ENCODE measurements around the gene EFHC2.

Gene EFHC2

DNA sequence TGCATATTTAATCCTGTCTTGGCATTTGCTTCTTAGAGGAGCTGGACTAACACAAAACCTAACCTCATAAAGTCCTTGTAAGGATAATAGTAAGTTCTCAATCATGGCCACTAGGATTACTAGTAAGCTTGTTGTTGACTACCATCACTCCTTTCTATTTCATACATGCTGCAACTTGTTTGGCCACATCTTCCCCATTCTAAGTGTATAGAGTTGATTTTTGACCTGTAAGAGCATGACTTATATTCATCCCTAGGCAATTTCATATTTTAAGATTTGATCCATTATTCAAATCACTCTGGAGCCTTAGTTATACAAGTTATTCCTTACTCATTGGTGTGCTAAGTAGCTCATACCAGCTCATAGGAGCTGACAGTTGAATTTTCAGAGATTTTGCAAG lies 109.4 kb downstream of the EFHC2 start:
- no peak for ATAC-seq
- TF ChIP-seq, protein P1, sequence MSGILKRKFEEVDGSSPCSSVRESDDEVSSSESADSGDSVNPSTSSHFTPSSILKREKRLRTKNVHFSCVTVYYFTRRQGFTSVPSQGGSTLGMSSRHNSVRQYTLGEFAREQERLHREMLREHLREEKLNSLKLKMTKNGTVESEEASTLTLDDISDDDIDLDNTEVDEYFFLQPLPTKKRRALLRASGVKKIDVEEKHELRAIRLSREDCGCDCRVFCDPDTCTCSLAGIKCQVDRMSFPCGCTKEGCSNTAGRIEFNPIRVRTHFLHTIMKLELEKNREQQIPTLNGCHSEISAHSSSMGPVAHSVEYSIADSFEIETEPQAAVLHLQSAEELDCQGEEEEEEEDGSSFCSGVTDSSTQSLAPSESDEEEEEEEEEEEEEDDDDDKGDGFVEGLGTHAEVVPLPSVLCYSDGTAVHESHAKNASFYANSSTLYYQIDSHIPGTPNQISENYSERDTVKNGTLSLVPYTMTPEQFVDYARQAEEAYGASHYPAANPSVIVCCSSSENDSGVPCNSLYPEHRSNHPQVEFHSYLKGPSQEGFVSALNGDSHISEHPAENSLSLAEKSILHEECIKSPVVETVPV (CRISPR knock-in tag; IDR thresholded peaks at IDR 0.05) = no peak
- TF ChIP-seq POU6F1 (CRISPR knock-in tag; IDR thresholded peaks at IDR 0.05; ENCODE audit: borderline replicate concordance, low read depth) (no peak), ARNTL (CRISPR knock-in tag; IDR thresholded peaks at IDR 0.05; ENCODE audit: borderline replicate concordance, low read depth) (no peak), TSHZ2 (CRISPR knock-in tag; IDR thresholded peaks at IDR 0.05) (no peak), ISL1 (CRISPR knock-in tag; IDR thresholded peaks at IDR 0.05) (no peak), ZNF8 (CRISPR knock-in tag; IDR thresholded peaks at IDR 0.05) (no peak), GLIS3 (CRISPR knock-in tag; IDR thresholded peaks at IDR 0.05) (no peak), PPARA (CRISPR knock-in tag; IDR thresholded peaks at IDR 0.05; ENCODE audit: borderline replicate concordance) (no peak), ZFP30 (CRISPR knock-in tag; IDR thresholded peaks at IDR 0.05) (no peak), TOX (CRISPR knock-in tag; IDR thresholded peaks at IDR 0.05; ENCODE audit: borderline replicate concordance) (no peak), TCF4 (CRISPR knock-in tag; IDR thresholded peaks at IDR 0.05; ENCODE audit: borderline replicate concordance) (no peak), ZFP3 (CRISPR knock-in tag; IDR thresholded peaks at IDR 0.05) (no peak), RARB (CRISPR knock-in tag; IDR thresholded peaks at IDR 0.05) (no peak), ESRRG (CRISPR knock-in tag; IDR thresholded peaks at IDR 0.05) (no peak)
- TF ChIP-seq, protein P2, sequence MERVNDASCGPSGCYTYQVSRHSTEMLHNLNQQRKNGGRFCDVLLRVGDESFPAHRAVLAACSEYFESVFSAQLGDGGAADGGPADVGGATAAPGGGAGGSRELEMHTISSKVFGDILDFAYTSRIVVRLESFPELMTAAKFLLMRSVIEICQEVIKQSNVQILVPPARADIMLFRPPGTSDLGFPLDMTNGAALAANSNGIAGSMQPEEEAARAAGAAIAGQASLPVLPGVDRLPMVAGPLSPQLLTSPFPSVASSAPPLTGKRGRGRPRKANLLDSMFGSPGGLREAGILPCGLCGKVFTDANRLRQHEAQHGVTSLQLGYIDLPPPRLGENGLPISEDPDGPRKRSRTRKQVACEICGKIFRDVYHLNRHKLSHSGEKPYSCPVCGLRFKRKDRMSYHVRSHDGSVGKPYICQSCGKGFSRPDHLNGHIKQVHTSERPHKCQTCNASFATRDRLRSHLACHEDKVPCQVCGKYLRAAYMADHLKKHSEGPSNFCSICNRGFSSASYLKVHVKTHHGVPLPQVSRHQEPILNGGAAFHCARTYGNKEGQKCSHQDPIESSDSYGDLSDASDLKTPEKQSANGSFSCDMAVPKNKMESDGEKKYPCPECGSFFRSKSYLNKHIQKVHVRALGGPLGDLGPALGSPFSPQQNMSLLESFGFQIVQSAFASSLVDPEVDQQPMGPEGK (CRISPR knock-in tag; IDR thresholded peaks at IDR 0.05; ENCODE audit: borderline replicate concordance) = no peak
- TF ChIP-seq, protein P3, sequence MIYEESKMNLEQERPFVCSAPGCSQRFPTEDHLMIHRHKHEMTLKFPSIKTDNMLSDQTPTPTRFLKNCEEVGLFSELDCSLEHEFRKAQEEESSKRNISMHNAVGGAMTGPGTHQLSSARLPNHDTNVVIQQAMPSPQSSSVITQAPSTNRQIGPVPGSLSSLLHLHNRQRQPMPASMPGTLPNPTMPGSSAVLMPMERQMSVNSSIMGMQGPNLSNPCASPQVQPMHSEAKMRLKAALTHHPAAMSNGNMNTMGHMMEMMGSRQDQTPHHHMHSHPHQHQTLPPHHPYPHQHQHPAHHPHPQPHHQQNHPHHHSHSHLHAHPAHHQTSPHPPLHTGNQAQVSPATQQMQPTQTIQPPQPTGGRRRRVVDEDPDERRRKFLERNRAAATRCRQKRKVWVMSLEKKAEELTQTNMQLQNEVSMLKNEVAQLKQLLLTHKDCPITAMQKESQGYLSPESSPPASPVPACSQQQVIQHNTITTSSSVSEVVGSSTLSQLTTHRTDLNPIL (CRISPR knock-in tag; IDR thresholded peaks at IDR 0.05; ENCODE audit: low read depth) = no peak

DNA sequence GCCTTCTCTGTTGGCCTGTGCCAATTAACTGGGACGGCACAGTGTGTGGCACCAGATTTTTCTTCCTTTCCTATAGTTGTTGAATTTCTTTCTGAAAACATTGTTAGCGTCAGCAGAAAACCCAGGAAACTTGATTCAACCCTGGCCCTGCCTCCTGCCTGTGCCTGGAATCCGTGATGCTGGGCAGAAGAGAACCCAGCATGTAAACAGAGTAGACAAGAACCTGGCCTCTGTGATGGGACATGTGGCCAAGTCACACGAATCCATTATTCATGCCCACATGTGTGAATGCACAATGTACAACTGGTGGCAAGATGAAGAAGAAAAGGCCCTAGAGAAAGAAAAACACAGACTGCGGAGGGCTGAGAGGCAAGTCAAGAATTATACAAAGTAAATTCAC lies 111.4 kb downstream of the EFHC2 start:
- TF ChIP-seq ZFP30 (CRISPR knock-in tag; IDR thresholded peaks at IDR 0.05) (no peak), ZFP3 (CRISPR knock-in tag; IDR thresholded peaks at IDR 0.05) (no peak), ZNF565 (CRISPR knock-in tag; conservative IDR thresholded peaks at IDR 0.05; ENCODE audit: low read depth) (no peak), GLIS3 (CRISPR knock-in tag; IDR thresholded peaks at IDR 0.05) (no peak), SNAI2 (CRISPR knock-in tag; IDR thresholded peaks at IDR 0.05) (no peak), ESRRG (CRISPR knock-in tag; IDR thresholded peaks at IDR 0.05) (no peak), OSR1 (CRISPR knock-in tag; IDR thresholded peaks at IDR 0.05) (no peak), POU6F1 (CRISPR knock-in tag; IDR thresholded peaks at IDR 0.05; ENCODE audit: borderline replicate concordance, low read depth) (no peak), TOX (CRISPR knock-in tag; IDR thresholded peaks at IDR 0.05; ENCODE audit: borderline replicate concordance) (no peak), RARB (CRISPR knock-in tag; IDR thresholded peaks at IDR 0.05) (no peak), ZNF8 (CRISPR knock-in tag; IDR thresholded peaks at IDR 0.05) (no peak), TCF4 (CRISPR knock-in tag; IDR thresholded peaks at IDR 0.05; ENCODE audit: borderline replicate concordance) (no peak)
- TF ChIP-seq, protein P1 (CRISPR knock-in tag; IDR thresholded peaks at IDR 0.05) = no peak
- TF ChIP-seq, protein P3 (CRISPR knock-in tag; IDR thresholded peaks at IDR 0.05; ENCODE audit: low read depth) = no peak
- TF ChIP-seq, protein P2 (CRISPR knock-in tag; IDR thresholded peaks at IDR 0.05; ENCODE audit: borderline replicate concordance) = no peak

More for the DNA sequence above, 111.4 kb downstream of the EFHC2 start:
- no peak for ATAC-seq
